Stimulated activated naive CD4-positive, alpha-beta T cell (primary cell): ENCODE measurements around the gene TAAR9.

Experiments
- DNase-seq, 6 experiments: peaks; one replicate each; lab custom pipeline; 2025; lab: John Stamatoyannopoulos, UW

Gene TAAR9, protein sequence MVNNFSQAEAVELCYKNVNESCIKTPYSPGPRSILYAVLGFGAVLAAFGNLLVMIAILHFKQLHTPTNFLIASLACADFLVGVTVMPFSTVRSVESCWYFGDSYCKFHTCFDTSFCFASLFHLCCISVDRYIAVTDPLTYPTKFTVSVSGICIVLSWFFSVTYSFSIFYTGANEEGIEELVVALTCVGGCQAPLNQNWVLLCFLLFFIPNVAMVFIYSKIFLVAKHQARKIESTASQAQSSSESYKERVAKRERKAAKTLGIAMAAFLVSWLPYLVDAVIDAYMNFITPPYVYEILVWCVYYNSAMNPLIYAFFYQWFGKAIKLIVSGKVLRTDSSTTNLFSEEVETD

DNA sequence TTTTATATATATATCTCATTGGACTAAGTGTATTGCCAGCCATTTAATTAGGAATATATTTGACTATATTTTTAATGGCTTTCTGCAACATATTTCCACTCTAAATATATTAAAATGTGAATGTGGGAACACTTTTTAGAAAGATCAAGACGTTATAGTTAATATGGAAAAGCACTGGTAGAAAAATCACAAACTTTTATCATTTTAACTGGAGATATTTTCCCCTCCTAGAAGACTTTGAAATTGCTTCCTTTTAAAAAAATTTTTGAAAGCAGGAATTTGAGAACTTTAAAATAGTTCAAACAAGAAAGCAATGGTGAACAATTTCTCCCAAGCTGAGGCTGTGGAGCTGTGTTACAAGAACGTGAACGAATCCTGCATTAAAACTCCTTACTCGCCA lies at the start of gene TAAR9:
TAAR9 (plus strand) TSS at position 301 of the 400 bp plus-strand sequence; CDS start at position 314, 13 bp downstream.
- DNase-seq, result no peak

GRCh38 chr6:132489376-132489775 lies 48.7 kb upstream of the TAAR9 start:
- no peak for DNase-seq

- DNase-seq, result no peak
Observed at GRCh38 chr6:132490024-132490423, 48.1 kb upstream of the TAAR9 start.

GRCh38 chr6:132490478-132491204 lies 47.4 kb upstream of the TAAR9 start:
- DNase-seq, result no peak

GRCh38 chr6:132491303-132491702 lies 46.8 kb upstream of the TAAR9 start:
- no peak for DNase-seq

DNA sequence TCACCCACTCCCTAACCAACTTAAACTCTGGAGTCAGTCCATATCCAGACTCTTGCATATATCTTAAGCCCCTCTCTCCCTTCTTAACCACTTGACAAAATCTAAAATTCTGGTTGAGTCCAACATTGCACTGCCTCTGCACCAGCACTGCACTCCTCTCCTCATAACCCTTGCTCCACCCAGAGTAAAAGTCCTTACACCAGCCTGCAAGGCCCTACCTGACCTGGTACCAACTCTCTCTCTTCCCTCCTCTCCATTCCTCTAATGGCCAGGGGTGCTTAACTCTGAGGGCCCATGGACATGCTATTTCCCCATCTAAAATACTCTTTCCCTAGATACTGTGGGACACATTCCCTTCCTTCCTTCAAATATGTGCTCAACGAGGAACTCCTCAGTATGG lies 46.2 kb upstream of the TAAR9 start:
- no peak for DNase-seq

- DNase-seq, result no peak
Observed at GRCh38 chr6:132494954-132495353, 43.1 kb upstream of the TAAR9 start.

DNA sequence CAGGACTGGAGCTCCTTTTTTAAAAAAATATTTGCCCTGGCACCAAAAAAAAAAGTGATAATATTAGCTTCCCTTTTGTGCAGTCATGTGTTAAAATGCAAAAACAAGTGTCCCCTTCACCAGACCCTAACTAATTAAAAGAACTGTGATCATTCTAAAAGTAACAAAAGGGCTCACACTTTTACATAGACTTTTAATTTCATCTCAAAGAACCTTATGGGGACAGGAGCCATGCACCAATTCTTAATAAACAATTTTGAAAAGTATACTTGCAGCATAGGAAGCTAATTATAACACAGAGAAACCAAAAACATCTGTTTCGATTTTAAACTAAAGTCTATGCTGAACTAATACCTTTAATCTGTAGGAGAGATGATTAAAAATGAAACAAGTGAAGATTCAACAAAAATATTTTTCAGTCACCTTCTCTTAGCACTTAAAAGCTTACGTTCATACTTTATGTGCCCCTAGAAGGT lies 42.4 kb upstream of the TAAR9 start:
- DNase-seq, result no peak

DNA sequence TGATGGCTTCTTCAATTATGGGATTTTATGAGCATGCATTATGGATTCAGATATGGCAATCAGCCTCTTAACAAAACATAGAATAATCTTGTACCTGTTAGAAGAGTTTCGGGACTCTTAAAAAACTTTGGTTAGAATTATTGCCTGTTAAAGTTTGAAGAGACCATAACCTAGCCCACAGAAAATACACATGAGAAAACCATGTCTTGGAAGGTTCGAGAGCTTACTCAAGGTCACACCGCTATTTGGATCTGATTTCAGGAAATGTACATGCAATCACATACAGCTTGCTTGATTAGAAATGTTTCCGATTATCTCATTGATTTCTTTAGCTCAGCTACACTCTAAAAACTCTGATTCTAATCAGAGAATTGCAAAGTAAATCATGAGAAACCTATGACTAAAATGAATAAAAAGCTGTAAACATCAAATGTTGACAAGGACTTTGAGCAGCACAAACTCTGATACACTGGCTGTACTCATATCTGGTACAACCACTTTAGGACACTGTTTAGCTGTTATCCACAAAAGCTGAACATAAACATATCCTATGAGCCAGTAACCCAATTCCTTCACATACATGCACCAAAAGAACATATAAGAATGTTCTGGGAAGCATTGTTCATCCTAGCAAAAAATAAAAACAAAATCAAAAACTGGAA lies 41.4 kb upstream of the TAAR9 start:
- no peak for DNase-seq

- no peak for DNase-seq
Observed at GRCh38 chr6:132498638-132499037, 39.4 kb upstream of the TAAR9 start.

DNA sequence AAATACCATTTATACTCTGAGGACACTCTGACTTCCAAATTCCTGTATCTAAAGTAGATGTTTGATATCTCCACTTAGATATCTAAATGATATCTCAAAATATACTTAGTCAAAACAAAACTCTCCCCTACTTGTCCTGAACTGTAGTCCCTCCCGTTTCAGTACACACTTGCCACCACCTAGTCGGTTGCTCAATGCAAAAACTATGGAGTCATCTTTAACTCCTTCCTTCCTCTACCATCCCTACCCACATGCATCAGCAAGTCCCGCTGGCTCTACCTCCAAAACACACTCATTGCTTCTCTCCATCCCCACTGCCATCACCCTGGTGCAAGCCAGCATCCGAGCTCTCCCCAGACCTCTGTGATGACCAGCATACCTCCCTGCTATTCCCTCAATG lies 38.3 kb upstream of the TAAR9 start:
- DNase-seq, result no peak

GRCh38 chr6:132504757-132505156 lies 33.3 kb upstream of the TAAR9 start:
- DNase-seq, result no peak

GRCh38 chr6:132505158-132505557 lies 32.9 kb upstream of the TAAR9 start:
- DNase-seq, result no peak

- DNase-seq, result no peak
Observed at GRCh38 chr6:132506461-132506860, 31.6 kb upstream of the TAAR9 start.

DNA sequence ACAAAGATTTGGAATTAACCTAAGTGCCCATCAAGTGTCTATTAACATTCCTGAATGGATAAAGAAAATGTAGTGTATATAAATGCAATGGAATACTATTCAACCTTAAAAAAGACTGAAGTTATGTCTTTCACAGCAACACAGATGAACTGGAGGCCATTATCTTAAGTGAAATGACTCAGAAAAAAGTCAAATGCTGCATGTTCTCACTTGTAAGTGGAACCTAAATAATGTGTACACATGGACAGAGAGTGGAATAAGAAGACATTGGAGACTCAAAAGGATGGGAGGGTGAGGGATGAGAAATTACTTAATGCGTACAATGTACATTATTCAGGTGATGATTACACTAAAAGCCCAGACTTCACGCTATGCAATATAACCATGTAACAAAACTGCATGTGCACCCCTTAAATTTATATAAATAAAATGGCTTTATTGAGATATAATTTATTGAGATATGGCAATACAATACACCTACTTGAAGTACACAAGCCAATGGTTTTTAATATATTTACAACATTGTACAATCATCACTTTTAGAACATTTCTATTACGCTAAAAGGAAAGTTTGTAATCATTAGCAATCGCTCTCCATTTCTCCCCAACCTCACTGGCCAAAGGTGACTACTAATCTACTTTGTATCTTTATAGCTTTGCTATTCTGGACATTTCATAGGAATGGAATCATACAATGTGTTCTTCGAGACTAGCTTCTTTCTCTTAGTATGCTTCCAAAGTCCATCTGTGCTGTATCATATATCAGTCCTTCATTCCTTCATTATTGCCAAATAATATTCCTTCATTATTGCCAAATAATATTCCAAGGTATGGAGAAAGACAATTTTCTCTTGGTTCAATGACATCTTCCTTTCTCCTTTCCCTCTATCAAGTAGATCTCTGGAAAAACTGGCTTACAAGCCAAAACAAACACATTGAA lies 30.9 kb upstream of the TAAR9 start:
- DNase-seq, result no peak

DNA sequence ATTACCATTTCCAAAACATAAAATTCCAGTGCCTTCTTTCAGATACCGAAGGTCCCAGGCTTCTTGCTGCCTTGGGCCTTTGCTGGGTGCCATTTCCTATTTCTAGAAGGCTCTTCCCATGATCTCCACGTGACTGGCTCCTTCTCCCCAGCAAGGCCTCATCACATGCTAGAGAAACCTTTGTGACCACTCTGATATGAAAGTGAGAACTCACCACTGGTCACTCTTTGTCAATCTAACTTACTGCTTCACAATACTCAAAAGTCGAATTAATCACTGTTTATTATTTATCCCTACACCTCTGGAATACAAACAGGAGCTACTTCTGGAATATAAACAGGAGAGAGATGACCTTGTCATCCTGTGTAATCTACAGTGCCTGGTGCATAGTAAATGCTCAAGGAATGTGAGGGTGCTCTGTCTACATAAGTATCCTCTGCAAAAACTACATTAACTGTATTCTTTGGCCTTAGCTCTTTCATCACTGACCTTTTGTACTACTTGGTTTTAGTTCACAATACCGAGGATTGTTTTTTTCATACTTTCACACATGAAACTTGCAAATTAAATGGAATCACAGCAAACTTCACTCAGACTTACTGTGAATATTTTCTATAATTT lies 26.8 kb upstream of the TAAR9 start:
- DNase-seq, result no peak

DNA sequence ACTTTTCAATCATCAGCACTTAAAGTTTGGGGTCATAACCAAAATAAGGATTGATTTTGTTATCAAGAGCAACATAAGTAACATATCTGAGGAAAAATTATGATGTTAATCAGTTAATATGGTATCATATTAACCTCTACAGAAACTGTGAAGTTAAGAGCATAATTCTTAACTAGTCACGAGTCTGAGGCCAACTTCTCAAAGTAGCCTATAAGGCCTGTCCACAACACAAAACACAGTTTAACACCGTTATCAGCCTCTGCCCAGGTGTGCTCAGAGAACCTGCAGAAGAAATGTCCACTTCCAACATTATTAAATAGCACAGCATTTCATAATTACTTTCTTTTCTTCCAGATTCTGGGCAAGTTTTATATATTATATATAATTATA lies 26.3 kb upstream of the TAAR9 start:
- DNase-seq, result no peak

DNA sequence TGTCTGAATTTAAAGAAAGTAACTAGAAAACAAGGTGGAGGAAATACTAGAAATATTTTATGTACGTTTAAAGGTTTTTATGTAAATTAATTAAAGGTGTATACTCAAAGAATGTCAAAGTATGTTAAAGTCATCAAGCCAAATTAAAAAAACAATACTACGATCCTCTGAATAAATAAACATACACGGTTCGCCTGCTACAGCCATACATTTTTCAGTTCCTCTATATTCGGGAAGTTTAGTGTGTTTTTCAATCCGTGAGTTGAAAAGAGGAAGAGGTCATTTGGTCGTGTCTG lies 25.8 kb upstream of the TAAR9 start:
- DNase-seq, result no peak

DNA sequence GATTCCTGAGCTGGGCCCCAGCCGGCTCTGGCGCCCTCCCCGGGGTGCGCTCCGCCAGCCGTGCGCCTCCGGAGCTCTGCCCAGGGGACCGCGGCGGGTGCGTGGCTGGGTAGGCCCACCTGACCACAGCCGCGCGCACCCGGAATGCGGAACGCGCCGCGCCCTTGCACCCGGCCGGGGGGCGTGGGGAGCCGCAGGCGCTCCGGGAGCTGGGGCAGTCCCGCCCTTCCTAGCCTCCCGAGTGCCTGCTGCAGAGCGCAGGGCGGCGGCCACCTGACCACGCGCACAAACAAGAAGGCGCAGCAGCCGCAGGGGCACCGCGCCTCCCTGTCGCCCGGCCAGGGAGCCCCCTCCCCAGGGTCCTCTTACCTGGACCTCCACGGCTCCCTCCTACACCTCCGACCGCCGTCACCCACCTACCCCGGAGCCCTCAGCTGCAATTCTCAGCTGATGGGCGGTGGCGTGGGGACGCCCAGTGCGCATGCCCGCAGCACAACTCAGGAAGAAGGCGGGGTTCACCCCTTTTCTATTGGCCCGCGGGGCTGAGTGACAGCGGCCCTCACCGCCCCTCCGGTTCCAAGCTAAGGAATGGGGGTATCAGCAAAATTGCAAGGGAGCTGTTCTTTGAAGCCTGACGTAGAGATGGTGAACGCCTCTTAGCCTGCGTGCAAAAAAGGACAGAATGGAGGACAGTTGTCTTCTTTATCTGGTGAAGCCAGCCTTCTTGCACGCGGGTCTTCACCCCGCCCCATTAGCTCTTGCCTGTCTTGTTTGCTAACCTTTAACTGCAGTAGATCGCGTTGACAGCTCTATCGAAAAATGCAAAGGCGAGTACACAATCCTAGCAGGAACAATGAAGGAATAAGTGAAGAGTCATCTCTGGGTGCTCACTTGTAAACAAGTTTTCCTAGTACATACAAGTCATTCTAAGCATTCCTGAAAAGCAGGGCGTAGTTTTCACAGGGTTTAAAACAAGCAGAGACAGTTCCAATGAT lies 25.1 kb upstream of the TAAR9 start, which contains the start of gene STX7:
STX7 (minus strand) TSS at position 479 of the 995 bp plus-strand sequence. CDS start 9,586 bp downstream, outside the sequence.
- DNase-seq, result peak; percentile 75 to 90 (median 83)
